GM19043 (cell line): Measurements from ENCODE around the gene SIDT2.
"Not testable (repeated sequence)": the region's sequence is repeated elsewhere in the genome, so short reads cannot be mapped to it uniquely, and the experiment has no call there.

Experiments used
- ATAC-seq: cut with Tn5 transposase; IDR thresholded peaks from one replicate; pipeline ENCODE4 v1.9.1; 2021; ENCODE audit warnings: low read depth; ENCODE audit not compliant: unreplicated experiment

The SIDT2 gene

DNA sequence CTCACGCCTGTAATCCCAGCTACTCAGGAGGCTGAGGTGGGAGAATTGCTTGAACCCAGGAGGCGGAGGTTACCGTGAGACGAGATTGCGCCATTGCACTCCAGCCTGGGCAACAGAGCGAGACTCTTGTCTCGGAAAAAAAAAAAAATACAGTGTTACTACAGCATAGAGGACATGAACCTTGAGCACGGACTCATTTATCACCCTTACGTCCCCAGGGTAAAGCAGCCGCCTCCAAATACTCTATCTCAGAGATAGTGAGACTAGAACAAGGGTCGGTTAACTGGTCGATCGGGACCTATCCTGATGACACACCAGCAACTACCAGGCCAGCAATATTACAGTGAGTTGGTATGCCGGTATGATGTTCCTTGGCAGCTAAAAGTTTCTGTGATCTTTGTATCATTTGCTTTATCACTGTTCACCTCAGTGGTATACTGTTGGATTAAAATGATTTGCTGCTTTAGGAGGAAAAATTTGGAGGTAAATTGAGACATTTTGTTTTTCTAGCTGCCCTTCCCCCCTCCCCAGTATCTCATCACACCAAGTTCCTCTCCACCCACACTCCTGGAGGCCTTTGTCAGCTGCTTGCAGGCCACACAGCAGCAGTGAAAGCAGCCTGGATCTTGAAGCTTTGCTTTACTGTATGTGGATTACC is 7.0 kb upstream of the SIDT2 start:
- ATAC-seq = no peak

DNA sequence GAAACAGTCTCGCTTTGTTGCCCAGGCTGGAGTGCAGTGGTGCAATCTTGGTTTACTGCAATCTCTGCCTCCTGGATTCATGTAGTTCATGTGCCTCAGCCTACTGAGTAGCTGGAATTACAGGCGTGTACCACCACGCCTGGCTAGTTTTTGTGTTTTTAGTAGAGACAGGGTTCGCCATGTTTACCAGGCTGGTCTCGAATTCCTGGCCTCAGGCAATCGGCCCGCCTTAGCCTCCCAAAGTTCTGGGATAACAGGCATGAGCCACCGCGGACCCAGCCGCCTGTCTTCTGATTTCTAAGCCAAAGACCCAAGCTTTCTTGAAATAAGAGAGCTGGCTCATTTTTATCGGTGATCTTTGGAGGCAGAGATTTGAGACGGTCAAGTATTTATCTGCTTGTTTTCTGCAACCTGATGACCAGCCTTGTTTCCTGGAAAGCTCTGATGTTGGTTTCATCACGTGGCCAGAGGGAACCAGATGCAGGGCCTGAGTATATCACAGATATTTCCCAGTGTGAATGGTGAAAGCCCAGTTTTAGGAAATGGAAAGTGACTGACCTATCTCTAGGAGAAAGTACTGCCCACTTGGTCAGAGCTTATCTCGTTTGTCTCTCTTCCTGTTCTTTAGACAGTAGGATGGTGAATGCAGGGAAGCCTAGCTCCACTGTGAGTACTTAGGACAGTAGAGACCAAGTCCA is 5.7 kb upstream of the SIDT2 start:
- no peak for ATAC-seq

DNA sequence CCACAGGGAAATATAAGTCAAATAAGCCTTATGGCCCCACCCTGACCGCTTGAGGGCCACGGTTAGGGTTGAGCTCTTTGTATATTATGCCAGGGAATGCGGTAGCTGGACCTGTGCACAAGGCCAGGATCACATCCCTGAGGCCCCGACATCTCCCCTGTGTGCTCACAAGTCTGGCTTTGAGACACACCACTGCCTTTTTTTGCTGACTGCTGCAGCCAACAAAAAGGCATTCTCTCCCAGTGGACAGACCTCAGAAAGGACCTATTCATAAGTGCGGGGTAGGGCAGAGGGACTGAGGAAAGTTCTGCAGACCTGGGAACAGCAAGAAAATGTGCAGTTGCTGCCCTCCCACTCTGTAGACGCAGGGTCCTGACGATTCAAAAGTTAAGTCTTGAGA is 3.4 kb upstream of the SIDT2 start:
- no peak for ATAC-seq

DNA sequence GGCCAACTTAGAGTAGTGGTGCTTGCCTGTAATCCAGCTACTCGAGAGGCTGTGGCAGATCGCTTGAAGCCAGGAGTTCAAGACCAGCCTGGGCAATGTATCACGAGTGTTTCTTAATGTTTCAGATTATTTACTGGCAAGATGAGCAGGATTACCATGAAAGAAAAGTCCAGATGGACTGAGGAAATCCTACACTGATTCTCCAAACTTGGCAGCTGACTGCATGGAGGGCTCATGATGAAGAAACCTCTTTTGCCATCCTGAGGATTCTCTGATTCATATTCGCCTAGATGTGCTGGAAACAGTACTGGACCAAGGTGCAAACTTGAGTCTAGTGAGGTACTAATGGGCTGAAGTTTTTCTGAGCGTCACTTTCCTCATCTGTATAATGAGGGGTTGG is 2.8 kb upstream of the SIDT2 start:
- no peak for ATAC-seq

DNA sequence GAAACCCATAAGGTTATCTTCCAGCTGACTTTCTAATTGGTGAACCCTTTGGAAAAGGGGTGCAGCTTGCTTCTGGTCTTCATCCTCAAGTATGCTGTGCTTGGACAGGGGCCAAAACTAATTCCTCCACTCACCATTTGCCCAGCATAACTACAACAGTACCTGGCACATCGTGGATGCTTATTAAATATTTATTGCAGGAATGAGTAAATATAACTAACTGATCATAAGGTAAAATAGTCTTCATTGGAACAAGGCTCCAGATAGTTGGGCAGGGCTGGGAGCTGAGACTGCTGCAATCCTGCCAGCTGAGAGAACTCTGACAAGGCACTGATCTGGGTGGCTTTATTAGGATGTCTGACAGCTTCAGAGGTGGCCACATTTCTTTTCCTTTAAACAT is 2.4 kb upstream of the SIDT2 start:
- no peak for ATAC-seq

DNA sequence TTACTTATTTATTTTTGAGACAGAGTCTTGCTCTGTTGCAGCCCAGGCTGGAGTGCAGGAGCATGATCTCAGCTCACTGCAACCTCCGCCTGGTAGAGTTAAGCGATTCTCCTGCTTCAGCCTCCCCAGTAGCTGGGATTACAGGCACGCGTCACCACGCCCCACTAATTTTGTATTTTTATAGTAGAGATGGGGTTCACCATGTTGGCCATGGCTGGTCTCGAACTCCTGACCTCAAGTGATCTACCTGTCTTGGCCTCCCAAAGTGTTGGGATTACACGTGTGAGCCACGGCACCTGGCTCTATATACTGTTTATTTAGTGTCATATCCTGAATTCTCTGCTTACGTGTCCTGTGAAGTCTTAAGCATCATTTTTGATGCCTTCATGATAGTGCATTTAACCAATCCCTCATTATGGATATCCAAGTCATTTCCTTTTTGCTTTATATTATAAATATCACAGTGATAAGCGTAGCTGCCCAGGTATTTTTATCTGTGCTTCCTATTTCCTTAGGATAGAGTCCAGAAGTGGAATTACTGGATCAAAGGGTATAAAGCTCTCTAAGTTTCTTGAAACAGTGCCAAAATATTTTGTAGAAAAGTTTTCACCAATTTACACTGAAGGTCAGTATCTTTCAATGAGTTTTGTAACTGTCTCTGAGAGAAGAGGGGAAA is 871 bp upstream of the SIDT2 start:
- no peak for ATAC-seq

DNA sequence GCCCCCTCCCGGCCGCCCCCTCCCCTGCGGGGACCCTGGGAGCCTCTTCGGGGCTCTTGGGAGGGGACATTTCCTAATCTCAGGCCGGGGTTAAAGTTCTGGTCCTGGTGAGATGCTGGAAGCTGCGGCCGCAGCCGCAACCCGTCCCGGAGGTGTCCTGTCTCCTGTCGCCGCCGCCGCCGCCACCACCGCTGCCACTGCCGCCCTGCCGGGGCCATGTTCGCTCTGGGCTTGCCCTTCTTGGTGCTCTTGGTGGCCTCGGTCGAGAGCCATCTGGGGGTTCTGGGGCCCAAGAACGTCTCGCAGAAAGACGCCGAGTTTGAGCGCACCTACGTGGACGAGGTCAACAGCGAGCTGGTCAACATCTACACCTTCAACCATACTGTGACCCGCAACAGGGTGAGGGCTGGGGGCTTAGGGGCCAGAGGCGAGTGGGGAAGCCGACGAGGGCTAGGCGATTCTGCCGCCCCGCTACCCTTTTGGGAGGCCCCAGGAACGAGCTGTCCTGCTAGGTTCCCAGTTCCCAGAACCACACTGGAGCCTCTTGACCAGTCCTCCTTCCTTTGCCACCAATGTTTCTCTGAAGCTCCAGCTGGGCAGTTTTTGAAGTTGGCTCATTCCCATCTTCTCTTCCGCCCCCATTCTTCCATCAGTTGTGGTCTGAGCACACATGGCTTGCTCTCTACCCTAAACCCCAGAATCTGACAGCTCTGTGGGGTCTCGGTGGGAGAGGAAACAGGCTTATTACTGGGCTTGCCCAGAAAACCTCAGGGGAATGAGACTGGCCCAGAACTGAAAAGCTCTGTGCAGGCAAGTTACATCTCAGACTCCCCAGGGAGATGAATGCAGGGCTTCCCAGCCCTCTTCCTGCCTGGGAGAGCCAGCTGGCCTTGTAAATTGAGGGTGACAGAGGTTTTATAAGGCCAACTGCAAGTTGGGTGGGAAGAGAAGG is 781 bp downstream of the SIDT2 start:
- no peak for ATAC-seq

DNA sequence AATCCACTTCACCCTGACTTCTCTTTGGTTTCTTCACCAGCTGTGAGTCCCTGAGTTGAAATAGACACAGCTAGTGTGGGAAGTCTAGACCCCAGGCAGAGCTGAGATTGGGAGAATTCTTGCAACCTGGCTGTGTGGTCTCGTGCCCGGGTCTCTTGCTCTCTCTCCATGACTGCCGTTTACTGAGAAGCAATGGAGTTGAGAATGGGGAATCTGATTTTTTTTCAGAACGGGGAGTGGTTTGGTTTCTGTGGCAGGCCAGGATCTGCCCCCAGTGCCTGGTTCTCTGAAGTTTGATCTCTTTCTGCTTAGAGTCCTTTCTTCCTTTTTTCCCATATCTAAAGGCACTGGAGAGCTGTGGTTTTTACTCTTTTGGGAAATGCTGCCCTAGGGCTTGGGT is 1.5 kb downstream of the SIDT2 start:
- no peak for ATAC-seq

DNA sequence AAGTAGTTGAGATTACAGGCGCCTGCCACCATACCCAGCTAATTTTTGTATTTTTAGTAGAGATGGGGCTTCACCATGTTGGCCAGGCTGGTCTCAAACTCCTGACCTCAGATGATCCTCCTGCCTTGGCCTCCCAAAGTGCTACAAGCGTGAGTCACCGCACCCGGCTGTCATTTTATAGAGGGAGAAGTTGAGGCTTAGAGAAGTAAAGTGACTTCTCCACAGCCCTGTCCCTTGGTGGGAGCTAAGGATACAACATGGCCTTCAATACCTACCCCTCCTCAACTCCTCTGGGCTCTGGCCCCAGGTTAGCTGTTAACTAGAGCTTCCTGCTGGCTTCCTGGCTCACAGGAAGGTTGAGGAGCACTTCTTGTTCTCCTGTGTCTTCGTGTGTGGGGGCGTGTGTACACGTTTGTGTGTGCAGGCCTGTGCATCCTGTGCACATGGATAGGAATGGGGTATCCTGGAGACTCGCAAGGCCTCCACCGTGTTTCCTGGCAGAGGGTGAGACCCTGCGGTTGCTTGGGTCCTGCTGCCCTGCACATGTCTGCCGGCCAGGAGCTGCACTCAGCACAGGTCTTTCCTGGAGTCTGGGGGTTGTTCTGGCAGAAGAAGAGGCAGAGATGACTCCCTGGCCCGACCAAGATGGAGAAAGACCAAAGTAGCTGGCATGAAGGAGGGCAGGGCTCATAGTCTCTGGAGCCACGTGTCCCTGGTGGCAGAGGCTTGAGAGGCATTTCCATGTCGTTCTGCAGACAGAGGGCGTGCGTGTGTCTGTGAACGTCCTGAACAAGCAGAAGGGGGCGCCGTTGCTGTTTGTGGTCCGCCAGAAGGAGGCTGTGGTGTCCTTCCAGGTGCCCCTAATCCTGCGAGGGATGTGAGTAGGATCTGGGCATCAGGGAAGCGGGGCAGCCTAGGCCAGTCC is 2.4 kb downstream of the SIDT2 start:
- ATAC-seq = no peak

DNA sequence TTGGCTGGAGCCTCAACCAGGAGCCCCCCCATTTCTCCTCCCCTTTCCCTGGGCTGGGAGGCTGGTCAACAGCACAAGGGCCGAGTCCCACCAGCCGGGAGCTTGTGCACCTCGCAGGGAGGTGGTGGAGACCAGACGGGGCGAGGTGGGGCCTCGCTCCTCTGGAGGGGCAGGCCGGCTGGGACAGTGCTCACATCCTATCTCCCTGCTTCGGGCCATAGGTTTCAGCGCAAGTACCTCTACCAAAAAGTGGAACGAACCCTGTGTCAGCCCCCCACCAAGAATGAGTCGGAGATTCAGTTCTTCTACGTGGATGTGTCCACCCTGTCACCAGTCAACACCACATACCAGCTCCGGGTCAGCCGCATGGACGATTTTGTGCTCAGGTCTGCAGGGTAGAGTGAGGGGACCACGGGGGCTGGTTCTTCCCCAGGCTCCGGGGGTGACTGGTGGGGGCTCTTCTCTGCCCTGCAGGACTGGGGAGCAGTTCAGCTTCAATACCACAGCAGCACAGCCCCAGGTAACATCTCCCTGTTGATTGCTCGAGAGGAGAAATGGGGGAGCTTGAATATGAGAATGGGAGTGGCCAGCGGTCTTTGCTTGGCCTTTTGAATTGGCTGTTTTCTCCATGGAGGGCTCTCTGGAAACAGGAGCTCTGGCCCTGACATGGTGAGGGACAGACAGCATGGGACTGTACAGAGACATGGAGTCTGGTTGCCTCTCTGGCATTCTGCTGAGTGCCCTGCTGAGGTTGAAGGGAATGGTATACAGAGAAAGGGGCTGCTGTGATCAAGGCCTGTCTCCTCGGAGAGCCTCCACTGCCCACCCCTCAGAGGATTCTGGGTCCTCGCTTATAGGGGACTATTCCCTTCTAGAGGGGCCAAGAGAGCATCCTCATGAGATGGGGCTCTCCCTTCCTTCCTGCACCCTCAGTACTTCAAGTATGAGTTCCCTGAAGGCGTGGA is 3.3 kb downstream of the SIDT2 start:
- ATAC-seq = no peak

DNA sequence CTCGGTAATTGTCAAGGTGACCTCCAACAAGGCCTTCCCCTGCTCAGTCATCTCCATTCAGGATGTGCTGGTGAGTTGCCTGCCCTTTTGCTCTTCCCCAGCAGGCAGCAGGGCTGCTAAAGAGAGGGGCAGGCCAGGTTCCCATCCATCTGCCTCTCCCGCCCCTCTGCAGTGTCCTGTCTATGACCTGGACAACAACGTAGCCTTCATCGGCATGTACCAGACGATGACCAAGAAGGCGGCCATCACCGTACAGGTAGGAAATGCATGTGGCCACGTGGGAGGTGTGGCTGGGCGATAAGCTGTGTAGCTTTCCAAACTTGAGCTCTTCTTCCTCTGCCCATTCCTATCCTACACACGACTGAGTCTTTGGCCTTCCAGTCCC is 4.0 kb downstream of the SIDT2 start:
- ATAC-seq = no peak

DNA sequence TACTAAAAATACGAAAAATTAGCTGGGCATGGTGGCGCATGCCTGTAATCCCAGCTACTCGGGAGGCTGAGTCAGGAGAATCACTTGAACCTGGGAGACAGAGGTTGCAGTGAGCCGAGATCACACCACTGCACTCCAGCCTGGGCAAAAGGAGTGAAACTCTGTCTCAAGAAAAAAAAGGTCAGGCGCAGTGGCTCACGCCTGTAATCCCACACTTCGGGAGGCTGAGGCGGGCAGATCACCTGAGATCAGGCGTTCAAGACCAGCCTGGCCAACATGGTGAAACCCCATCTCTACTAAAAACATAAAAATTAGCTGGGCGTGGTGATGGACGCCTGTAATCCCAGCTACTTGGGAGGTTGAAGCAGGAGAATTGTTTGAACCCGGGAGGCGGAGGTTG is 4.6 kb downstream of the SIDT2 start:
- ATAC-seq = not testable (repeated sequence)

DNA sequence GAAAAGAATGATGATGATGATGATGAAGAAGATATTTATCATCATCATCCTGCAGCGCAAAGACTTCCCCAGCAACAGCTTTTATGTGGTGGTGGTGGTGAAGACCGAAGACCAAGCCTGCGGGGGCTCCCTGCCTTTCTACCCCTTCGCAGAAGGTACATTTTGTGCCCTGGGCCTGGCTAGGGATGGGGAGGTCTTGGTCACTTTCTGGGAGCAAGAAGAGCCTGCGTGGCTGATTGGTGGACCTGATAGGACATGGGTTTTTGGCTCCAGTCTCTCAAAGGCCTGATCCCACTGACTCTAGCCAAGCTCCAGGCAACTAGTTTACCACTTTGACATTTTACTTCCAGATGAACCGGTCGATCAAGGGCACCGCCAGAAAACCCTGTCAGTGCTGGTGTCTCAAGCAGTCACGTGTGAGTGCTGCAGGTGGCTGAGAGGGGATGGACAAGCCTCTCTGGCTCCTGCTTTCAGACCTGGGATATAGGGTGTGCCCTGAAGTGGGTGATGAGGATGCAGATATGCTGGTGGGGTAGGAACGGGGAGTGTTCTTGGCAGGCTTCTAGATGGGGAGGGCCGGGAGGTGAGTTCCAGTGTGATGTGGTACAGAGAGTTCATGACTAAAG is 5.3 kb downstream of the SIDT2 start:
- no peak for ATAC-seq

DNA sequence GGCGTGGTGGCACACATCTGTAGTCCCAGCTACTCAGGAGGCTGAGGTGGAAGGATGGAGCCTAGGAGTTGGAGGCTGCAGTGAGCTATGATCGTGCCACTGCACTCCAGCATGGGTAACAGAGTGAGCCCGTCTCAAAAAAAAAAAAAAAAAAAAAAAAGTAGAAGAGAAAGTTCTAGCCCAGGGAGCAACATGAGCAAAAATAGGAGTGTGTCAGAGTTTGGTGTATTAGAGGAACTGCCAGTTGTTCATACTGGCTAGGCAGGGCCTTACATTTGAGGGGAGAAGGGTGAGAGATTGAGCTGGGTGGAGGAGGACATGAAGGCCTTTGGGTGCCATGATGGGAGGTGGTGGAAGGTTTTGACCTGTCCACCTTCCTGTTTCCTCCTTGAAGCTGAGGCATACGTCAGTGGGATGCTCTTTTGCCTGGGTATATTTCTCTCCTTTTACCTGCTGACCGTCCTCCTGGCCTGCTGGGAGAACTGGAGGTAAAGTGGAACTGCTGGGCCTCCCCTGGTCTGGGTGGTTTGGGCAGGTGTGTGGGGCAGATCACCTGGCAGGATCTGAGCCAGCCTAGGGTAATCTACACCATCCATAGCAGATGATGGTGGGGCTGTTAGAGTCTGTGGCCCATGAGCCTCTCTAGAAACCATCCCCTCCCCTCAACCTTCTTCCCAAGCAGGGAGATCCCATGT is 7.3 kb downstream of the SIDT2 start:
- no peak for ATAC-seq

DNA sequence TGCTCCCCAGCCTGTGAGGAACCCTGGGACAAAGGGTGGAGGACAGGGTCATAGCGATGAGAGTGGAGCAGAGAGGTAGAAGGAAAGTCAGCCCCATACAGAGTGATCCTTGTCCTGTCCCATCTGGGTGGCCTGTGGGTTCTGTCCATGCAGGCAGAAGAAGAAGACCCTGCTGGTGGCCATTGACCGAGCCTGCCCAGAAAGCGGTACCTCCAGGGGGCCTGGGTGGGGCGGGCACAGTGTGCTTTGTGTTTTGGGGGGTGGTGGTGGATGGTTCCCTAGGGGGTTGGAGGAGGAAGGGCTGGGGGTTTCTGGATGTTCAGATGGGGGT is 7.9 kb downstream of the SIDT2 start:
- ATAC-seq = no peak

DNA sequence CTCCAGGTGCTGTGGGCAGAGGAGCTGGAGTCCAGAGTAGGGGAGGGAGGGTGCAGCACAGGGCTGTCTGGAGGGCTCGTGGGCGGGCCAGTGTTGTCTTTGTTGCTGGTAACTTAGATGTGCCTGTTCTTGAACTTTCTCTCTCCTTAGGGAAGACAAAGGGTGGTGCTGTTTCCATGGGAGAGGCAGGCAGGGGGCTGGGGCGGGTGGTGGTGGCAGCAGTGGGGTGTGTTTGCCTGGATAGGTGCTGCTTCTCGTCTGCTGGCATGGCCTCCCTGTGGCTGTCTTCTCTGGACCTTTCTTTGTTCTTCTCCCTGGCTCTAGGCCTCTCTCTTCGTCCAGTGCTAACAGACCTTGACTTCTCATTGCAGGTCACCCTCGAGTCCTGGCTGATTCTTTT is 8.5 kb downstream of the SIDT2 start:
- ATAC-seq = no peak

DNA sequence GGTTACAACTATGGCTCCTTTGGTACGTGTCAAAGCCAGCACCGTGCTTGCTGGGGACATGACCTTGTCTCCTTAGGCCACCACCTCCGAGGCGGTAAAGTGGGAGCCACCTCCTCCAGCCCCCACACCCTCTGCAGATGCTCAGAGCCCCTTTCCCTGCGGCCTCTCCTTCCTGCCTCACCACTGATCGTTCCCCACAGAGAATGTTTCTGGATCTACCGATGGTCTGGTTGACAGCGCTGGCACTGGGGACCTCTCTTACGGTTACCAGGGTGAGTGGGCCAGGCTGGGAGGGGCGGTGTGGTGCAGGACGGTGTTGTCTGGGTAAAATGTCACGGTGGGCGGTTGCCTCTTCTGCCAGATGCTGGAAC is 8.9 kb downstream of the SIDT2 start:
- no peak for ATAC-seq
